G401 (cell line): ENCODE data around the gene PRMT6. TPM values are rescaled to one million over a fixed set of nuclear protein-coding genes. Genes with fewer than 3 reads are reported as not detected.
"Not testable (repeated sequence)": the region's sequence is repeated elsewhere in the genome, so short reads cannot be mapped to it uniquely, and the experiment has no call there.

Source experiments
- DNase-seq: peaks from one replicate; pipeline ENCODE4 v3.0.0-alpha.2; 2015; ENCODE audit warnings: low spot score
- in situ Hi-C: cut with HindIII; loops from 2 replicates; pipeline ENCODE4 v1.10.0; 2016; ENCODE audit warnings: low sequenced_read_pairs, mixed read lengths
- total RNA-seq: library from RNA; depleted of rRNA; stranded (reverse); fragments of >200 nt; shearing (Covaris generic); gene quantifications from 2 replicates; pipeline ENCODE4 v1.2.3, GENCODE V29; 2014; rRNA removed

PRMT6 gene
- total RNA-seq, 1 experiment from 2014 or later = 166 TPM

GRCh38 chr1:107081102-107081501, 24.6 kb downstream of the PRMT6 start:
- in situ Hi-C loops = no loop called here
- no peak for DNase-seq

- in situ Hi-C loops = no loop called here
- no peak for DNase-seq
These were observed 34.9 kb downstream of the PRMT6 start for GRCh38 chr1:107091418-107091817.

GRCh38 chr1:107093395-107093794, 36.9 kb downstream of the PRMT6 start:
- DNase-seq, in situ Hi-C loops: not testable (repeated sequence)

GRCh38 chr1:107095647-107096046, 39.2 kb downstream of the PRMT6 start:
- no peak for DNase-seq
- in situ Hi-C loops = no loop called here

GRCh38 chr1:107096690-107097089, 40.2 kb downstream of the PRMT6 start:
- in situ Hi-C loops = no loop called here
- no peak for DNase-seq

GRCh38 chr1:107098961-107099360, 42.5 kb downstream of the PRMT6 start:
- in situ Hi-C loops = no loop called here
- DNase-seq = no peak

- in situ Hi-C loops = no loop called here
- DNase-seq = no peak
These were observed 44.0 kb downstream of the PRMT6 start for GRCh38 chr1:107100331-107100984.

GRCh38 chr1:107105914-107106313, 49.4 kb downstream of the PRMT6 start:
- no peak for DNase-seq
- in situ Hi-C loops = no loop called here

Other genes with a start within 250 kb of the PRMT6 start
- gene NTNG1, start 84.4 kb downstream of the PRMT6 start, total RNA-seq = 16.3 and 30.4 TPM in 2 replicates